Mucosa of descending colon (tissue), 3 donors: ENCODE results near the gene MNAT1. TPM values are rescaled to one million over a fixed set of nuclear protein-coding genes. Genes with fewer than 3 reads are reported as not detected.
"Not testable (repeated sequence)": the region's sequence is repeated elsewhere in the genome, so short reads cannot be mapped to it uniquely, and the experiment has no call there.

Source experiments
- ATAC-seq: fragments of 200-7000 bp; cut with Tn5 transposase; one replicate; pipeline ENCODE4 v1.9.1; 2020; ENCODE audit warnings: mild to moderate bottlenecking, moderate library complexity
- DNase-seq, 3 donors: peaks; one replicate each; pipeline ENCODE4 v3.0.0-alpha.2; 2020
- H3K36me3 ChIP-seq: fragments of 200-600 bp; one replicate; pipeline ENCODE4 v1.8.0; 2021; ENCODE audit warnings: low read depth, mild to moderate bottlenecking
- H3K4me1 ChIP-seq: fragments of 200-600 bp; one replicate; pipeline ENCODE4 v1.8.0; 2021; ENCODE audit warnings: low read depth, mild to moderate bottlenecking
- H3K4me3 ChIP-seq: fragments of 200-600 bp; one replicate; pipeline ENCODE4 v1.8.0; 2021; ENCODE audit warnings: mild to moderate bottlenecking
- H3K9me3 ChIP-seq: fragments of 200-600 bp; one replicate; pipeline ENCODE4 v1.8.0; 2021; ENCODE audit warnings: mild to moderate bottlenecking
- CTCF ChIP-seq: fragments of 200-600 bp; IDR thresholded peaks from one replicate; pipeline ENCODE4 v1.8.0; 2022; ENCODE audit warnings: antibody characterized with exemption, mild to moderate bottlenecking
- intact Hi-C, 2 donors: fragments of 100-400 bp; cut with DNase I in 1 of 2; cut with micrococcal nuclease in 1 of 2; formaldehyde crosslinking; loops; one replicate each; pipeline versions ENCODE4 v1.11.0 to v1.11.1; 2022; cut with DNase I, micrococcal nuclease
- total RNA-seq, 3 donors: library from RNA; stranded (reverse); fragmentation: NEBNext Ultra II Directional in 2 of 3; extraction: Animal tissue kit (Norgen Biotek cat#: 25700) in 2 of 3; gene quantifications; one replicate each; pipeline versions ENCODE4 v1.2.1 to v1.2.4, GENCODE V29; 2021 to 2023
- donor health status: DM: no; HTN: no; CAD: no; lungs with moderate emphysema.
- donor health status: DM: no; HTN: no; CAD: no.
- donor health status: DM: no; HTN: yes; CAD: no.

MNAT1 gene
- total RNA-seq, 3 donors from 2014 or later = 13.4 to 19.8 (median 14.3) TPM

- Histone ChIP-seq H3K9me3 (no peaks in the 10 kb centered on the region), H3K4me1 (no peaks in the 10 kb centered on the region), H3K36me3 (no peaks in the 10 kb centered on the region), H3K4me3 (no peak overlapping the region)
- DNase-seq (no peak), ATAC-seq (no peak)
- TF ChIP-seq CTCF = no peak
- intact Hi-C loops = no loop called here
These were observed 43.5 kb downstream of the MNAT1 start for GRCh38 chr14:60777856-60778578.

- H3K36me3 ChIP-seq, H3K4me1 ChIP-seq, ATAC-seq, DNase-seq, H3K4me3 ChIP-seq, H3K9me3 ChIP-seq, intact Hi-C loops: not testable (repeated sequence)
These were observed 45.4 kb downstream of the MNAT1 start for GRCh38 chr14:60779745-60780514.

- DNase-seq, H3K4me3 ChIP-seq, H3K36me3 ChIP-seq, H3K4me1 ChIP-seq, H3K9me3 ChIP-seq, ATAC-seq, intact Hi-C loops: not testable (repeated sequence)
These were observed 46.0 kb downstream of the MNAT1 start for GRCh38 chr14:60780558-60780957.

GRCh38 chr14:60786905-60787304 lies 52.3 kb downstream of the MNAT1 start:
- intact Hi-C loops = no loop called here
- no peak for DNase-seq
- TF ChIP-seq CTCF = no peak
- Histone ChIP-seq H3K36me3 (no peaks in the 10 kb centered on the region), H3K9me3 (no peaks in the 10 kb centered on the region), H3K4me1 (no peaks in the 10 kb centered on the region), H3K4me3 (no peak overlapping the region)
- no peak for ATAC-seq

GRCh38 chr14:60789656-60790055 lies 55.1 kb downstream of the MNAT1 start:
- no peak for TF ChIP-seq CTCF
- no peak overlapping the region for H3K4me3 ChIP-seq
- no peak for DNase-seq
- no peaks in the 10 kb centered on the region for H3K36me3 ChIP-seq
- intact Hi-C loops = no loop called here
- H3K4me1 ChIP-seq = no peaks in the 10 kb centered on the region
- no peak for ATAC-seq
- no peaks in the 10 kb centered on the region for H3K9me3 ChIP-seq

- Histone ChIP-seq H3K9me3 (no peaks in the 10 kb centered on the region), H3K4me3 (no peak overlapping the region), H3K36me3 (no peaks in the 10 kb centered on the region), H3K4me1 (no peaks in the 10 kb centered on the region)
- ATAC-seq (no peak), DNase-seq (no peak)
- no peak for TF ChIP-seq CTCF
- intact Hi-C loops = no loop called here
These were observed 56.3 kb downstream of the MNAT1 start for GRCh38 chr14:60790850-60791249.
